NT2/D1 (cell line): Measurements from ENCODE around the gene OR4D9.

ENCODE experiments used
- YY1 ChIP-seq: IDR thresholded peaks from 2 replicates; pipeline ENCODE4 v1.6.1; 2011; ENCODE audit not compliant: insufficient read length, insufficient read depth
- ZNF274 ChIP-seq: IDR thresholded peaks from 2 replicates; pipeline ENCODE4 v1.6.1; 2011; ENCODE audit warnings: mild to moderate bottlenecking, low read depth, low read length

- no peak for TF ChIP-seq ZNF274
- TF ChIP-seq YY1, result no peak
Observed at GRCh38 chr11:59560702-59561473, 49.5 kb downstream of the OR4D9 start.
